Loucy (cell line): ENCODE measurements around the gene CHCHD6.

ENCODE experiments used
- H2AFZ ChIP-seq: fragments of 200-600 bp; sonication (generic); 2 replicates; pipeline ENCODE4 v1.6.0; 2016; ENCODE audit warnings: antibody characterized with exemption, mild to moderate bottlenecking, low read length, moderate library complexity
- H3F3A ChIP-seq: fragments of 200-600 bp; 2 replicates; pipeline ENCODE4 v1.6.0; 2016; ENCODE audit warnings: antibody characterized with exemption, low read depth, mild to moderate bottlenecking
- H3K27me3 ChIP-seq: fragments of 200-600 bp; sonication (generic); 2 replicates; pipeline ENCODE4 v1.6.1; 2014; ENCODE audit warnings: low read length, mild to moderate bottlenecking; ENCODE audit not compliant: insufficient read depth, poor library complexity, severe bottlenecking
- H3K36me3 ChIP-seq: fragments of 200-600 bp; sonication (generic); 2 replicates; pipeline ENCODE4 v1.6.1; 2016; ENCODE audit warnings: low read length; ENCODE audit not compliant: insufficient read depth
- H3K4me1 ChIP-seq: fragments of 200-600 bp; sonication (generic); 2 replicates; pipeline ENCODE4 v1.5.1; 2014; ENCODE audit warnings: low read length, mild to moderate bottlenecking; ENCODE audit not compliant: insufficient read depth, poor library complexity, severe bottlenecking
- H3K4me2 ChIP-seq: fragments of 200-600 bp; sonication (generic); 2 replicates; pipeline ENCODE4 v1.6.0; 2014; ENCODE audit warnings: antibody characterized with exemption, low read length, low read depth, mild to moderate bottlenecking; ENCODE audit not compliant: poor library complexity, severe bottlenecking
- H3K4me3 ChIP-seq: fragments of 200-600 bp; sonication (generic); 2 replicates; pipeline ENCODE4 v1.5.1; 2014; ENCODE audit warnings: low read length, mild to moderate bottlenecking, mixed read lengths; ENCODE audit not compliant: poor library complexity, severe bottlenecking
- H3K79me2 ChIP-seq: fragments of 200-600 bp; sonication (generic); 2 replicates; pipeline ENCODE4 v1.6.1; 2014; ENCODE audit warnings: low read length; ENCODE audit not compliant: insufficient read depth
- H3K9ac ChIP-seq: fragments of 200-600 bp; sonication (generic); 2 replicates; pipeline ENCODE4 v1.6.0; 2014; ENCODE audit warnings: mild to moderate bottlenecking, low read depth, low read length, moderate library complexity; ENCODE audit not compliant: poor library complexity, severe bottlenecking
- H3K9me2 ChIP-seq: fragments of 200-600 bp; sonication (generic); replicated peaks from 2 replicates; pipeline ENCODE4 v1.6.1; 2016; ENCODE audit warnings: low read depth, low read length, mixed read lengths
- H3K9me3 ChIP-seq: fragments of 200-600 bp; sonication (generic); 2 replicates; pipeline ENCODE4 v1.6.1; 2014; ENCODE audit warnings: mild to moderate bottlenecking, antibody characterized with exemption, low read length, low read depth; ENCODE audit not compliant: insufficient read depth
- H4K20me1 ChIP-seq: fragments of 200-600 bp; sonication (generic); 2 replicates; pipeline ENCODE4 v1.6.0; 2014; ENCODE audit warnings: antibody characterized with exemption, low read length, mild to moderate bottlenecking; ENCODE audit not compliant: insufficient read depth, poor library complexity, severe bottlenecking
- EZH2phosphoT487 ChIP-seq: fragments of 200-600 bp; IDR thresholded peaks from 2 replicates; pipeline ENCODE4 v1.6.1; 2018; ENCODE audit warnings: antibody characterized with exemption, mild to moderate bottlenecking, moderate library complexity, borderline replicate concordance
- TF ChIP-seq, protein P1 (sequence below): fragments of 200-600 bp; sonication (generic); conservative IDR thresholded peaks from 2 replicates; pipeline ENCODE4 v1.5.1; 2014; ENCODE audit warnings: mild to moderate bottlenecking, antibody characterized with exemption, low read length

CHCHD6 gene

GRCh38 chr3:126983653-126984390 is 279.8 kb downstream of the CHCHD6 start:
- Histone ChIP-seq H3F3A (no peaks in the 10 kb centered on the region), H4K20me1 (peaks cover 30% of the 10 kb centered on the region), H2AFZ (0 out of 2 replicates have a peak overlapping the region, but pooled peaks have one; percentile 52), H3K27me3 (no peaks in the 10 kb centered on the region), H3K9me3 (no peaks in the 10 kb centered on the region), H3K4me1 (peaks cover 9% of the 10 kb centered on the region), H3K79me2 (peaks cover 10% of the 10 kb centered on the region; the same call in 1 of the 2 replicates), H3K4me2 (peak overlapping the region; percentile 87), H3K9ac (peak overlapping the region; percentile 66), H3K9me2 (no peaks in the 10 kb centered on the region), H3K4me3 (peak overlapping the region; percentile 77), H3K36me3 (no peaks in the 10 kb centered on the region)
- TF ChIP-seq EZH2phosphoT487 = no peak
- TF ChIP-seq, protein P1, sequence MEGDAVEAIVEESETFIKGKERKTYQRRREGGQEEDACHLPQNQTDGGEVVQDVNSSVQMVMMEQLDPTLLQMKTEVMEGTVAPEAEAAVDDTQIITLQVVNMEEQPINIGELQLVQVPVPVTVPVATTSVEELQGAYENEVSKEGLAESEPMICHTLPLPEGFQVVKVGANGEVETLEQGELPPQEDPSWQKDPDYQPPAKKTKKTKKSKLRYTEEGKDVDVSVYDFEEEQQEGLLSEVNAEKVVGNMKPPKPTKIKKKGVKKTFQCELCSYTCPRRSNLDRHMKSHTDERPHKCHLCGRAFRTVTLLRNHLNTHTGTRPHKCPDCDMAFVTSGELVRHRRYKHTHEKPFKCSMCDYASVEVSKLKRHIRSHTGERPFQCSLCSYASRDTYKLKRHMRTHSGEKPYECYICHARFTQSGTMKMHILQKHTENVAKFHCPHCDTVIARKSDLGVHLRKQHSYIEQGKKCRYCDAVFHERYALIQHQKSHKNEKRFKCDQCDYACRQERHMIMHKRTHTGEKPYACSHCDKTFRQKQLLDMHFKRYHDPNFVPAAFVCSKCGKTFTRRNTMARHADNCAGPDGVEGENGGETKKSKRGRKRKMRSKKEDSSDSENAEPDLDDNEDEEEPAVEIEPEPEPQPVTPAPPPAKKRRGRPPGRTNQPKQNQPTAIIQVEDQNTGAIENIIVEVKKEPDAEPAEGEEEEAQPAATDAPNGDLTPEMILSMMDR = no peak

GRCh38 chr3:126984391-126985131 is 280.5 kb downstream of the CHCHD6 start:
- Histone ChIP-seq H3K4me2 (peak overlapping the region; percentile 87), H3K4me1 (peaks cover 3% of the 10 kb centered on the region), H3K9me2 (no peaks in the 10 kb centered on the region), H3K27me3 (no peaks in the 10 kb centered on the region), H2AFZ (no peak overlapping the region), H4K20me1 (peaks cover 30% of the 10 kb centered on the region), H3K79me2 (peaks cover 10% of the 10 kb centered on the region; the same call in 1 of the 2 replicates), H3K36me3 (peaks cover 4% of the 10 kb centered on the region; the same call in 1 of the 2 replicates), H3K9ac (peak overlapping the region; percentile 66), H3K4me3 (peak overlapping the region; percentile 77), H3F3A (no peaks in the 10 kb centered on the region), H3K9me3 (no peaks in the 10 kb centered on the region)
- no peak for TF ChIP-seq EZH2phosphoT487
- TF ChIP-seq, protein P1 = no peak

DNA sequence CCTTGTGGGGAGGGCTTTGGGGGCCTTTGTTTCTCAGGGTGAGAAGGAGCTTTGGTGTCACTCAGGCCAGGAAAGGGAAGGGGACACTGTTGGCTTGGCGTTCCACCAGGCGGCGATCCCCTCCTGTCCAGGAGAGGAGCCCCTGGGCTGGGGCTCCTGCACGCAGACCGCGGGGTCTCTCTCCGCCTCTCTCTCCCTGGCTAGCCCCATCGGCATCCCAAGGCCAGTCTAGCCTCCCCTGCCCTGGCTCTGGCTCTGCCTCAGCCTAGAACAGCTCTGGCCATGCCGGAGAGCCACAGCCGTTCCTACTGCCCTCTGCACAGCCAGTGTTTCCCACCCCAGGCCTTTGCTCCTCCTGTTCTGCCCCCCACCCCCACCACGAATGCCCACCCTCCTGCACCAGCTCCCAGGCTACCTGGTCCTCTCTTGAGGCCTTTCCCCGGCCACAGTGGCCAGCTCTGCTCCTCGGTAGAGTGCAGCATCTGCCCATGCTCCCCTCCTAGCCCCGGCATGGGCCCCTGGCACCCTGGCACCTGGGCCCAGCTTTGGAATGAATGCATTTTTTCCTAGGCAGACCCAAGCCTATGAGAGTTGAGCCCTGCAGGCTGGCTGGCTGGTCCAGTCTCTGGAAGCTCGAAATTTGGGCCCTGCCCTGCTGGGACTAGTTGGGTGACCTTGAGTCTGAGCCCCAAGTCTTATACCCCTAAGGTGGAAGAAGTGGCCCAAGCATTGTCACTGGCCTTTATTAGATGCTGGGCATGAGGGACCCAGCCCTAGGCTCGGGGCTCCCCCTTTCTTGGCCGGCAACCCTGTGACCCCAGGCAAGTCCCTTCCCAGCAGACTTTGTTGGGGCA is 281.3 kb downstream of the CHCHD6 start:
- no peak overlapping the region for H2AFZ ChIP-seq
- peak overlapping the region; percentile 87 for H3K4me2 ChIP-seq
- H4K20me1 ChIP-seq = peaks cover 30% of the 10 kb centered on the region
- no peak overlapping the region for H3K4me3 ChIP-seq
- peaks cover 10% of the 10 kb centered on the region; the same call in 1 of the 2 replicates for H3K79me2 ChIP-seq
- peaks cover 4% of the 10 kb centered on the region; the same call in 1 of the 2 replicates for H3K36me3 ChIP-seq
- H3K9me3 ChIP-seq = no peaks in the 10 kb centered on the region
- H3F3A ChIP-seq = no peaks in the 10 kb centered on the region
- TF ChIP-seq EZH2phosphoT487 = no peak
- TF ChIP-seq, protein P1 = 0 out of 2 replicates have a peak, but pooled peaks have one; percentile 13
- peaks cover 3% of the 10 kb centered on the region for H3K4me1 ChIP-seq
- H3K27me3 ChIP-seq = no peaks in the 10 kb centered on the region
- H3K9ac ChIP-seq = peak overlapping the region; percentile 66
- H3K9me2 ChIP-seq = no peaks in the 10 kb centered on the region
